ENCODE data around the gene HOXD1. TPM values are rescaled to one million over a fixed set of nuclear protein-coding genes. Genes with fewer than 3 reads are reported as not detected.

HOXD1 gene
- not detected for total RNA-seq
- long read RNA-seq, partial matches to known transcripts: 0 of 1 reads
- long read RNA-seq, other reads (novel, unspliced or antisense): 0 of 1 reads

- ATAC-seq (ENCODE audit: poor library complexity) (peak; percentile 58), DNase-seq (no peak)
- intact Hi-C loops (cut with DNase I): no loop called here
These were observed at the start of gene HOXD1 for GRCh38 chr2:176187899-176188773. TSS of gene HOXD1 (plus strand) at chr2:176188668. CDS start at chr2:176188802, 134 bp downstream.

GRCh38 chr2:176138923-176139660, 49.4 kb upstream of the HOXD1 start:
- no peak for ATAC-seq (ENCODE audit: poor library complexity)
- DNase-seq: no peak
- intact Hi-C loops (cut with DNase I): no loop called here

GRCh38 chr2:176139661-176140512, 48.6 kb upstream of the HOXD1 start:
- intact Hi-C loops (cut with DNase I): loop anchor here (2.0 to 5.0 kb wide), 3 partner anchors 317 to 499 kb away; no protein-coding TSS in a partner anchor
- no peak for ATAC-seq (ENCODE audit: poor library complexity)
- no peak for DNase-seq

- DNase-seq (peak; percentile 77), ATAC-seq (ENCODE audit: poor library complexity) (peak; percentile 97)
- intact Hi-C loops (cut with DNase I): loop anchor here (2.0 to 5.0 kb wide), 3 partner anchors 317 to 498 kb away; no protein-coding TSS in a partner anchor
These were observed 47.8 kb upstream of the HOXD1 start for GRCh38 chr2:176140513-176141317.

- no peak for DNase-seq
- intact Hi-C loops (cut with DNase I): loop anchor here (5.0 kb wide), 2 partner anchors 315 to 410 kb away; no protein-coding TSS in a partner anchor
- no peak for ATAC-seq (ENCODE audit: poor library complexity)
These were observed 46.2 kb upstream of the HOXD1 start for GRCh38 chr2:176142281-176142680.

- no peak for ATAC-seq (ENCODE audit: poor library complexity)
- intact Hi-C loops (cut with DNase I): no loop called here
- no peak for DNase-seq
These were observed 43.1 kb upstream of the HOXD1 start for GRCh38 chr2:176145085-176145969.

GRCh38 chr2:176146101-176146500, 42.4 kb upstream of the HOXD1 start:
- no peak for ATAC-seq (ENCODE audit: poor library complexity)
- DNase-seq: no peak
- intact Hi-C loops (cut with DNase I): no loop called here

- ATAC-seq (ENCODE audit: poor library complexity) (no peak), DNase-seq (no peak)
- intact Hi-C loops (cut with DNase I): no loop called here
These were observed 41.8 kb upstream of the HOXD1 start for GRCh38 chr2:176146645-176147044.

GRCh38 chr2:176147210-176147799, 41.2 kb upstream of the HOXD1 start:
- no peak for DNase-seq
- intact Hi-C loops (cut with DNase I): no loop called here
- no peak for ATAC-seq (ENCODE audit: poor library complexity)

- intact Hi-C loops (cut with DNase I): no loop called here
- DNase-seq (no peak), ATAC-seq (ENCODE audit: poor library complexity) (no peak)
These were observed 40.5 kb upstream of the HOXD1 start for GRCh38 chr2:176147800-176148496.

- no peak for ATAC-seq (ENCODE audit: poor library complexity)
- intact Hi-C loops (cut with DNase I): no loop called here
These were observed 39.6 kb upstream of the HOXD1 start for GRCh38 chr2:176148751-176149421.

GRCh38 chr2:176149481-176149938, 39.0 kb upstream of the HOXD1 start:
- no peak for DNase-seq
- no peak for ATAC-seq (ENCODE audit: poor library complexity)
- intact Hi-C loops (cut with DNase I): no loop called here

More at GRCh38 chr2:176148751-176149421, 39.6 kb upstream of the HOXD1 start:
- no peak for DNase-seq

- ATAC-seq (ENCODE audit: poor library complexity) (no peak), DNase-seq (no peak)
- intact Hi-C loops (cut with DNase I): no loop called here
These were observed 38.4 kb upstream of the HOXD1 start for GRCh38 chr2:176149939-176150583.

- intact Hi-C loops (cut with DNase I): no loop called here
- DNase-seq (no peak), ATAC-seq (ENCODE audit: poor library complexity) (no peak)
These were observed 37.7 kb upstream of the HOXD1 start for GRCh38 chr2:176150584-176151441.

All from Right ventricle myocardium superior (tissue), 1 donor.